ENCODE data around the gene LCN1. TPM values are rescaled to one million over a fixed set of nuclear protein-coding genes. Genes with fewer than 3 reads are reported as not detected.

The LCN1 gene
- total RNA-seq, 4 donors from 2014 or later: not detected

- Histone ChIP-seq H3K27ac (no peak overlapping the region), H3K9me3 (no peaks in the 10 kb centered on the region), H3K27me3 (peaks cover 10 to 14% (median 12%) of the 10 kb centered on the region in 3 donors), H3K4me1 (peaks cover 7 to 8% of the 10 kb centered on the region in 2 donors), H3K36me3 (no peaks in the 10 kb centered on the region), H3K4me3 (no peak overlapping the region)
- ATAC-seq: no peak
- intact Hi-C loops (cut with DNase I; ENCODE audit: low total_unique reads) (no loop called here), in situ Hi-C loops (cut with MboI; ENCODE audit: low sequenced_read_pairs in 4 of 4) (no loop called here)
- DNase-seq: no peak
- TF ChIP-seq CTCF (IDR thresholded peaks at IDR 0.05 in 4 of 5, conservative IDR thresholded peaks at IDR 0.05 in 1 of 5): no peak
- no peak for TF ChIP-seq POLR2A (IDR thresholded peaks at IDR 0.05)
Observed at GRCh38 chr9:135476561-135477355, 44.5 kb upstream of the LCN1 start.

- Histone ChIP-seq H3K9me3 (no peaks in the 10 kb centered on the region), H3K36me3 (no peaks in the 10 kb centered on the region), H3K4me1 (peaks cover 7 to 8% of the 10 kb centered on the region in 2 donors), H3K27ac (no peak overlapping the region), H3K4me3 (no peak overlapping the region), H3K27me3 (peaks cover 0 to 5% (median 3%) of the 10 kb centered on the region in 3 donors)
- DNase-seq: no peak
- intact Hi-C loops (cut with DNase I; ENCODE audit: low total_unique reads) (no loop called here), in situ Hi-C loops (cut with MboI; ENCODE audit: low sequenced_read_pairs in 4 of 4) (no loop called here)
- ATAC-seq: no peak
- no peak for TF ChIP-seq POLR2A (IDR thresholded peaks at IDR 0.05)
- TF ChIP-seq CTCF (IDR thresholded peaks at IDR 0.05 in 4 of 5, conservative IDR thresholded peaks at IDR 0.05 in 1 of 5): no peak
Observed at GRCh38 chr9:135478191-135478590, 43.0 kb upstream of the LCN1 start.

- Histone ChIP-seq H3K9me3 (no peaks in the 10 kb centered on the region), H3K36me3 (no peaks in the 10 kb centered on the region), H3K27me3 (peaks cover 0 to 5% (median 0%) of the 10 kb centered on the region in 3 donors), H3K27ac (no peak overlapping the region), H3K4me1 (peaks cover 7 to 8% of the 10 kb centered on the region in 2 donors), H3K4me3 (peak overlapping the region; percentile 42 to 60 (median 53))
- no peak for DNase-seq
- peak; percentile 68 to 73 for ATAC-seq
- intact Hi-C loops (cut with DNase I; ENCODE audit: low total_unique reads) (no loop called here), in situ Hi-C loops (cut with MboI; ENCODE audit: low sequenced_read_pairs in 4 of 4) (no loop called here)
- TF ChIP-seq CTCF (IDR thresholded peaks at IDR 0.05 in 4 of 5, conservative IDR thresholded peaks at IDR 0.05 in 1 of 5) (no peak), POLR2A (IDR thresholded peaks at IDR 0.05) (peak in 1 of 2 donors; percentile 7)
Observed at GRCh38 chr9:135478829-135479468, 42.3 kb upstream of the LCN1 start.

- in situ Hi-C loops (cut with MboI; ENCODE audit: low sequenced_read_pairs in 4 of 4): no loop called here
- ATAC-seq: peak in 1 of 2 donors; percentile 13
- no peak for DNase-seq
- no peaks in the 10 kb centered on the region for H3K36me3 ChIP-seq
- H3K27ac ChIP-seq: no peak within 1 kb of the TSS
- no peaks in the 10 kb centered on the region for H3K27me3 ChIP-seq
- intact Hi-C loops (cut with DNase I; ENCODE audit: low total_unique reads): no loop called here
- peak within 1 kb of the TSS; percentile 54 to 67 (median 61) for H3K4me3 ChIP-seq
- peaks cover 7 to 8% of the 10 kb centered on the region in 2 donors for H3K4me1 ChIP-seq
- no peak for TF ChIP-seq CTCF (IDR thresholded peaks at IDR 0.05 in 4 of 5, conservative IDR thresholded peaks at IDR 0.05 in 1 of 5)
- no peak for TF ChIP-seq POLR2A (IDR thresholded peaks at IDR 0.05)
- no peaks in the 10 kb centered on the region for H3K9me3 ChIP-seq
Observed at GRCh38 chr9:135479469-135480052, 41.7 kb upstream of the LCN1 start, which contains the start of gene PPP1R26. Gene PPP1R26, plus strand, starts transcription at chr9:135479782. Its CDS starts 4,729 bp downstream, at chr9:135484511.
